Measurements from ENCODE around the gene ABAT. TPM values are rescaled to one million over a fixed set of nuclear protein-coding genes. Genes with fewer than 3 reads are reported as not detected.
A peak's percentile ranks its signal among the peaks of the same experiment; 100 is the strongest.
"Not testable (repeated sequence)": the region's sequence is repeated elsewhere in the genome, so short reads cannot be mapped to it uniquely, and the experiment has no call there.

The ABAT gene
- total and polyA plus RNA-seq, 9 donors: 3.8 to 20.3 (median 13.6) TPM

GRCh38 chr16:8798174-8798527 lies 123.7 kb downstream of the ABAT start:
- H3K9me3 ChIP-seq: no peaks in the 10 kb centered on the region
- peaks cover 3% of the 10 kb centered on the region for H3K4me1 ChIP-seq (ENCODE audit: insufficient read depth)
- DNase-seq: no peak
- H3K36me3 ChIP-seq: no peaks in the 10 kb centered on the region
- WGBS, 3 donors: 0 to 3% (median 1%) methylated on average over 6 of the region's 6 CpGs
- peak overlapping the region; percentile 94 for H3K4me3 ChIP-seq
- peak overlapping the region in 1 of 2 donors; percentile 43 for H3K27ac ChIP-seq
- no peaks in the 10 kb centered on the region for H3K27me3 ChIP-seq
- TF ChIP-seq CTCF (IDR thresholded peaks at IDR 0.05): no peak
- TF ChIP-seq POLR2A (IDR thresholded peaks at IDR 0.05): no peak
- intact Hi-C loops (cut with DNase I): loop anchor here in 2 of 4 donors (5.0 to 10.0 kb wide), 3 partner anchors 74 to 123 kb away; partner anchors contain the start of gene ABAT (in 1 of the 2)

DNA sequence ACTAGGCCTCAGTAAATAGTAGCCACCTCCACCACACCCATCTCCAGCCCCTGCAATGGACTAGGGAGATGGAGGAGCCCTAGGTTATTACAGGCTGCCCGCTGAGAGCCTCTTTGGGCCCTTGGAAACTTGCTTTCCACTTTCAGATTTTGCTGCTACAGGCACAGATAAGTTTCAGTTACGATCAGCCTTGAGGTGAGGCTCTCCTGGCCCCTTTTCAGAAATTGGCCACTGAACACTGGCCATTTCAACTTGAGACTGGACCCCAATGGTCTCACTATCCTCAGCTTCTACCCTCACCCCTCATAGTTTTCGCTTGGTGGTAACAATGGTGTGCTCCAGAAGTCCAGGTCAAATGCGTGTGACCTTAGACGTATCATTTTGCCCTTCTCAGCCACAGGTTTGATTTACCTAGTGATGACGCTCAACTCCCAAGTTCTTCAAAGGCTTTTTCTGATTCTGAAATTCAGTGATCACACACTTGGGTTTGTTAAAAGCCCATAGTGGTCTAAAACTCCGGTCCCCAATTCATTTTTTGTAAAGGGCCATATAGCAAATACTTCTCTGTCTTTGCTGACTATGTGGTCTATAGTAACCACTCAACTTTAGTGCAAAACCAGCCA lies 124.2 kb downstream of the ABAT start:
- Histone ChIP-seq H3K9me3 (no peaks in the 10 kb centered on the region), H3K27ac (no peak overlapping the region), H3K4me1 (ENCODE audit: insufficient read depth) (peaks cover 3% of the 10 kb centered on the region), H3K27me3 (no peaks in the 10 kb centered on the region), H3K36me3 (no peaks in the 10 kb centered on the region), H3K4me3 (peak overlapping the region; percentile 94)
- no peak for DNase-seq
- 50 to 57% (median 56%) methylated on average over 7 of the region's 7 CpGs for WGBS, 3 donors
- intact Hi-C loops (cut with DNase I): loop anchor here in 2 of 4 donors (5.0 to 10.0 kb wide), 3 partner anchors 74 to 124 kb away; partner anchors contain the start of gene ABAT (in 1 of the 2)
- no peak for TF ChIP-seq EP300 (IDR thresholded peaks at IDR 0.05)

DNA sequence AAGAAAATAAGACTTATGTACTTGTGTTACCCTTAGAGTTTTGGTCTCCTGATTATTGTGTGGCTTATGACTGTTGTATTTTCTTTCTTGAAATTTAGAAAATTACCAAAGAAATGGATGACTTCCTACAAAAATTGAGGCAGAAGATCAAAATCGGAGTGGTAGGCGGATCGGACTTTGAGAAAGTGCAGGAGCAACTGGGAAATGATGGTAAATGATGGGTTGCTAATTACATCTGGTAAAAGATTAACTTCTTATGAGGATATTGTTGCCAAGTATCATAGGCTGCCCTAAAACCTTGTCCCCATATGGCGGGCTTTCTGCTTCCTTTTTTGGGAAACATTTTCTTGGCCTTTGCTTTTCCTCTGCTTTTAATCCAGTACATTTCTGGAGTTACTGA lies 127.3 kb downstream of the ABAT start:
- H3K36me3 ChIP-seq: no peaks in the 10 kb centered on the region
- no peak overlapping the region for H3K27ac ChIP-seq
- no peak for DNase-seq
- 89 to 95% (median 93%) methylated on average over 4 of the region's 4 CpGs for whole genome bisulfite sequencing, 3 donors
- H3K4me1 ChIP-seq (ENCODE audit: insufficient read depth): peaks cover 3% of the 10 kb centered on the region
- intact Hi-C loops (cut with DNase I): no loop called here
- H3K9me3 ChIP-seq: no peaks in the 10 kb centered on the region
- H3K4me3 ChIP-seq: no peak overlapping the region
- no peaks in the 10 kb centered on the region for H3K27me3 ChIP-seq
- TF ChIP-seq EP300 (IDR thresholded peaks at IDR 0.05) (no peak), CTCF (IDR thresholded peaks at IDR 0.05) (no peak), POLR2A (IDR thresholded peaks at IDR 0.05) (no peak)

- H3K27me3 ChIP-seq; intact Hi-C loops (cut with DNase I); H3K27ac ChIP-seq; H3K36me3 ChIP-seq; DNase-seq; H3K4me1 ChIP-seq (ENCODE audit: insufficient read depth); H3K9me3 ChIP-seq; H3K4me3 ChIP-seq: not testable (repeated sequence)
- 84 to 89% (median 86%) methylated on average over 12 of the region's 12 CpGs for WGBS, 3 donors
These were observed 129.3 kb downstream of the ABAT start for GRCh38 chr16:8803733-8804132.

GRCh38 chr16:8804313-8804712 lies 129.9 kb downstream of the ABAT start:
- no peak for TF ChIP-seq CTCF (IDR thresholded peaks at IDR 0.05)
- TF ChIP-seq EP300 (IDR thresholded peaks at IDR 0.05): no peak
- no peak for TF ChIP-seq POLR2A (IDR thresholded peaks at IDR 0.05)
- Histone ChIP-seq H3K4me1 (ENCODE audit: insufficient read depth) (no peaks in the 10 kb centered on the region), H3K4me3 (no peak overlapping the region), H3K27ac (no peak overlapping the region), H3K9me3 (no peaks in the 10 kb centered on the region), H3K27me3 (no peaks in the 10 kb centered on the region), H3K36me3 (no peaks in the 10 kb centered on the region)
- 80 to 86% (median 82%) methylated on average over 6 of the region's 6 CpGs for WGBS, 3 donors
- DNase-seq: no peak
- intact Hi-C loops (cut with DNase I): no loop called here

All from ovary (tissue), 9 donors.